Skeletal muscle cell (primary cell): ENCODE measurements around the gene THRA.

ENCODE experiments used
- DNase-seq: peaks from one replicate; pipeline ENCODE4 v3.0.0-alpha.2; 2010; ENCODE audit warnings: low read depth
- H3K4me3 ChIP-seq: 2 replicates; pipeline ENCODE4 v1.5.1; 2011; ENCODE audit warnings: low read depth, mild to moderate bottlenecking, control low read depth, low read length, moderate library complexity

THRA gene

GRCh38 chr17:40095944-40096791 is 33.4 kb downstream of the THRA start:
- no peak for DNase-seq
- no peak overlapping the region for H3K4me3 ChIP-seq

GRCh38 chr17:40097087-40097486 is 34.3 kb downstream of the THRA start:
- H3K4me3 ChIP-seq: no peak overlapping the region
- no peak for DNase-seq

GRCh38 chr17:40097931-40098845 is 35.4 kb downstream of the THRA start:
- H3K4me3 ChIP-seq: peak overlapping the region; percentile 88
- DNase-seq: no peak

- DNase-seq: peak; percentile 92
- H3K4me3 ChIP-seq: peak overlapping the region; percentile 88
Measured at GRCh38 chr17:40098846-40099618, 36.3 kb downstream of the THRA start.

- no peak for DNase-seq
- H3K4me3 ChIP-seq: peak overlapping the region; percentile 88
Measured at GRCh38 chr17:40099619-40100418, 37.1 kb downstream of the THRA start.

GRCh38 chr17:40100419-40100668 is 37.6 kb downstream of the THRA start, which contains the start of gene NR1D1:
Gene NR1D1 (minus strand): TSS chr17:40100589. CDS start chr17:40100094, 495 bp downstream.
- H3K4me3 ChIP-seq: peak within 1 kb of the TSS; percentile 88

GRCh38 chr17:40100669-40101366 is 38.1 kb downstream of the THRA start:
- DNase-seq: peak; percentile 92
- peak overlapping the region; percentile 88 for H3K4me3 ChIP-seq

More at GRCh38 chr17:40100419-40100668, 37.6 kb downstream of the THRA start, which contains the start of gene NR1D1:
- no peak for DNase-seq

- peak overlapping the region; percentile 88 for H3K4me3 ChIP-seq
- DNase-seq: no peak
Measured at GRCh38 chr17:40101367-40102210, 38.8 kb downstream of the THRA start.

GRCh38 chr17:40103071-40103661 is 40.4 kb downstream of the THRA start:
- no peak for DNase-seq
- no peak overlapping the region for H3K4me3 ChIP-seq

- H3K4me3 ChIP-seq: no peak overlapping the region
Measured at GRCh38 chr17:40103688-40104087, 40.9 kb downstream of the THRA start.

GRCh38 chr17:40104594-40105486 is 42.1 kb downstream of the THRA start:
- no peak overlapping the region for H3K4me3 ChIP-seq
- no peak for DNase-seq

More at GRCh38 chr17:40103688-40104087, 40.9 kb downstream of the THRA start:
- no peak for DNase-seq

- H3K4me3 ChIP-seq: no peak overlapping the region
- DNase-seq: no peak
Measured at GRCh38 chr17:40105861-40106759, 43.3 kb downstream of the THRA start.

GRCh38 chr17:40106760-40107521 is 44.2 kb downstream of the THRA start:
- no peak overlapping the region for H3K4me3 ChIP-seq
- DNase-seq: no peak

GRCh38 chr17:40107522-40108174 is 44.9 kb downstream of the THRA start:
- DNase-seq: no peak
- H3K4me3 ChIP-seq: no peak overlapping the region
